HG02798 (cell line): ENCODE results near the gene STEAP1.
"Not testable (repeated sequence)": the region's sequence is repeated elsewhere in the genome, so short reads cannot be mapped to it uniquely, and the experiment has no call there.

ENCODE experiments used
- ATAC-seq: cut with Tn5 transposase; IDR thresholded peaks from one replicate; pipeline ENCODE4 v1.9.1; 2021; ENCODE audit warnings: mild to moderate bottlenecking; ENCODE audit not compliant: unreplicated experiment, poor library complexity

STEAP1 gene

DNA sequence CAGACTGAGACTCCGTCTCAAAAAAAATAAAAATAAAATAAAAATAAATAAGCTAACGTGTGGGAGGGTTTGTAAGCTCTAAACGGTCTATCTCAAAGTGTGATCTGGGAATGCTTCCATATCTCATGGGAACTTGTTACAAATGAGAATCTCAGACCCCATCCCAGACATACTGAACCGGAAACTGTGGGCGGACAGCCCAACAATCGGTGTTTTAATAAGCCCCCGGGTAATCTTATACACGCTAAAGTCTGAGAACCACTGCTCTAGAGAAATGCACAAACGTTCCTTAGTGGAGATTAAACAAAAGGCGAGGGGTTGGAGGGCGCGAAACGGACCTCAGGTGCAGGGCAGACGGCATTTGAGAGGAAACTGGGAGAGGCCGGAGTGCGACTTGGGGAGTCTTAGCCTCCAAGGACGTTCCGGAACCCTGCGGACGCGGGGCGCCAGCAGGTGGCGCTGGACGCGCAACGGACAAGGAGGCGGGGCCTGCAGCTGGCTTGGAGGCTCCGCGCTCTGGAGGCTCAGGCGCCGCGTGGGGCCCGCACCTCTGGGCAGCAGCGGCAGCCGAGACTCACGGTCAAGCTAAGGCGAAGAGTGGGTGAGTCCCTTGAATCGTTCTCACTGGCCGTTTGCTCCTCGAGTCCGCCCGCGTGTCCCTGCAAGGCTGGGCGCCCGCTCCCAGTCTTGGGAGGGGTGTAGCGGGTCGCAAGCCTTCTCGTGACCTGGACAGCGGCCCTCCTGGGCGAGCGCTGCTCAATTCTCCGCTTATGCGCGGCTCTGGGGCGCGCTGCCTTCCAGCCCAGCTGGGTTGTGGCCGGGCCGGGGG, at the start of gene STEAP1:
Gene STEAP1 (plus strand): TSS at position 527 of the 829 bp plus-strand sequence. CDS start 5,320 bp downstream, outside the sequence.
- peak; percentile 95 for ATAC-seq

DNA sequence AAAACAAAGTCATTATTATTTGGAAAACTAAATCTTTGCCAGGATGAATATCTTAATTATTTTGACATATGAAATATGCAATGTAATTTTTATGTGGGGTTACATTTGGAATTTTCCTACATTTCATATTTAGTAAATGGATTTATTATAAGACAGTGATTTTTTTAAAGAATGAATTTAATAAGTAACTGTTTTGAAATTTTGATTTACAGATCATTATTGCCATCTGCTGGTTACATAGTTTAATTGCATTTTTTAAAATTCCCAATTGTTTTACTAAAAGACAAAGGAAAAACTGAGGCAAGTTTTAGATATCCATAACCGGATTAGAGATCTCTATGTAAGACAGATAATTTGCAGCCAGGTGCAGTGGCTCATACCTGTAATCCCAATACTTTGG, 39.3 kb upstream of the STEAP1 start:
- ATAC-seq = not testable (repeated sequence)

DNA sequence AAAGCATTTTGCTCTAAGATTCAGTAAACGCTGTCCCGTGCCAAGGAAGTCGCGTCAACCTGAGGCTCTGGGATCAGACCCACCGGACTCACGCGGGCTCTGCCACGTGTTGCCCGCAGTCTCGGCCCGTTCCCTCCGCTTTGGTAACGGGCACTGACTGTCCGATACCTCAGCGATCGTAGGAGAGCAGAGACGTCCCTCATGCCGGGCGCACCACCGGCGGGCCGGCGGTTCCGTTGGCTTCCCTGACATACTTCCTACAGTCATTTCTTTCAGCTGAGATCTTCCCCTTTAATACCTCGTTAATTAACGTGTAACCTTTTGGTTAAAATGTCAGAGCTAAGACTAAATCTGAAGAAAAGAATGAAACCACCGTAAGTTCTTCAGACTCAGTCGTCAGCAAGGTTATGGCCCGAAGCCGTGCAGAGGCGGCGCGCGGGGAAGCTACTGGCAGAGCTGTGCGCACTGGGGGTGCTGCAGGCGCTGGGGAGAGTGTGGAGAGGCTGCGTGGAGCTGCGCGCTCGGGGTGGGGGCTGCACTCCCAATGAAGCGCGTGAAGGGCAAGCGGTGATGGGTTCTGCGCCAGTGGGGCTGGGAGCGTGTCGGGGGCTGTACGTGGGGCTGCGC, 35.6 kb upstream of the STEAP1 start:
- ATAC-seq = not testable (repeated sequence)

DNA sequence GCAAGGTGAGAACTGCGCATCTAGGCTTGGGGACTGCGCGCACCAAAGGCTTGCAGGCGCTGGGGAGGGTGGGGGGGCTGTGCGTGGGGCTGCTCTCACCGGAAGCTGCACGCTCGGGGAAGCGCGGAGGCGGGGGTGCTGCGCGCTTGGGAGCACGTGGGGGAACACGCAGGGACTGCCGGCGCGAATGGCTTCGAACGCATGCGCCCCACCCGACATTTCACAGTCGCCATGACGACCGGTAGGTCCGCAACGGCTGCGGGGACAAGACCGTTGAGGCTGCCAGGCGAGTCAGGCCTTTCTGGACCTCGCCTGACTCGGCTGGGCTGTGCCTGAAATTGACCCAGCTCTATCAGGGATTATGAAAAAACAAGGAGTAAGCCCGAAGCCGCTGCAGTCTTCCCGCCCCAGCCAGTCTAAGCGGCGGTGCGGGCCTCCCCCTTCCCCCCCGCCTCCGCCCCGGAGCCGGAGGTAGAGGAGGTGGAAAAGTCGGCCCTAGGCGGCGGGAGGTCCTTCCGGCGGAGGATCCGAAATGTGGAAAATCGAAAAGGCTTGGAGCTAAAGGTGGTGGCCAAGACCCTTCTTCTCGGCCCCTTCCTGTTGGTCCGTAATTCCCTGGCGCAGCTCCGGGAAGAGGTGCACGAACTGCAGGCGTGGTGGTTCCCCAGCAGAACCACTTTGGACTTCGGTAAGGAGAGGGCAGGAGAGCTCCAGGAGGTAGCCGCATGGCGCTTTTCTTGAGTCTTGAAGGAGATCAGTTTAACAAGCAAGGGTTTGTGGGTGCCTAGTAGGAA, 34.9 kb upstream of the STEAP1 start:
- no peak for ATAC-seq

DNA sequence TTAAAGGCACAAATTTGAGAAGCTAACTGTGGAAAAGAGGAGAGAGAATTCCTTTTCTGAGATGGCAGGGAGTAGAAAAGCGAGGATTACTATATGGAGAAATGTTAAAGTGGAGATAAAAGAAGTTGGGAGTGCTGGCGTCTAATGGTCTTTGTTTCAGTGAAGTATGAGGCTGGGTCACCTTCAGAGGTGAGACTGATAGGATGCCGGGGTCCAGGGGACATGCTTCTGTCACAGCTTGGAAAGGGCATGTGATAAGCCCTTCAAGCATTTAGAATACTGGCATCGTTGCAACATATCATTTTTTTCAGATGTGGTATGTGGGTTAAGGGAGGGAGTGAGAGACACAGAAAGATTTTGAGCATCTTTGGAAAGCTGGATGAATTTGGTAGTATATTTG, 34.1 kb upstream of the STEAP1 start:
- ATAC-seq = not testable (repeated sequence)

DNA sequence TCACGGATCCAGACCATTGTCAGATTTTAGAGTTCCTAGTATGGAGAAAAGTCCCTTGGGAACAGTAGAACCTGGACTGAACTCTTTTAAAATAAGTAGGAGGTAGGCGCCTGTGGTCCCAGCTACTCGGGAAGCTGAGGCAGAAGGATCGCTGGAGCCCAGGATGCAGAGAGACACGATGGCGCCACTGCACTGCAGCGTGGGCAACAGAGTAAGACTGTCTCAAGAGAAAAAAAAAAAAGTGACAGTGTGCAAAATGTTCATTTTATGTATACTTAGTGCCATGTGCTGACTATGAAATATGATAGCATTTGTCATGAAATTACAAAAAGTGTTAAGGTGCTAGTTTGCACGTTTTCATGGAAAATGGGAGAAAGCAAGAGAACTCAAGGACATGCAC, 22.5 kb upstream of the STEAP1 start:
- not testable (repeated sequence) for ATAC-seq

DNA sequence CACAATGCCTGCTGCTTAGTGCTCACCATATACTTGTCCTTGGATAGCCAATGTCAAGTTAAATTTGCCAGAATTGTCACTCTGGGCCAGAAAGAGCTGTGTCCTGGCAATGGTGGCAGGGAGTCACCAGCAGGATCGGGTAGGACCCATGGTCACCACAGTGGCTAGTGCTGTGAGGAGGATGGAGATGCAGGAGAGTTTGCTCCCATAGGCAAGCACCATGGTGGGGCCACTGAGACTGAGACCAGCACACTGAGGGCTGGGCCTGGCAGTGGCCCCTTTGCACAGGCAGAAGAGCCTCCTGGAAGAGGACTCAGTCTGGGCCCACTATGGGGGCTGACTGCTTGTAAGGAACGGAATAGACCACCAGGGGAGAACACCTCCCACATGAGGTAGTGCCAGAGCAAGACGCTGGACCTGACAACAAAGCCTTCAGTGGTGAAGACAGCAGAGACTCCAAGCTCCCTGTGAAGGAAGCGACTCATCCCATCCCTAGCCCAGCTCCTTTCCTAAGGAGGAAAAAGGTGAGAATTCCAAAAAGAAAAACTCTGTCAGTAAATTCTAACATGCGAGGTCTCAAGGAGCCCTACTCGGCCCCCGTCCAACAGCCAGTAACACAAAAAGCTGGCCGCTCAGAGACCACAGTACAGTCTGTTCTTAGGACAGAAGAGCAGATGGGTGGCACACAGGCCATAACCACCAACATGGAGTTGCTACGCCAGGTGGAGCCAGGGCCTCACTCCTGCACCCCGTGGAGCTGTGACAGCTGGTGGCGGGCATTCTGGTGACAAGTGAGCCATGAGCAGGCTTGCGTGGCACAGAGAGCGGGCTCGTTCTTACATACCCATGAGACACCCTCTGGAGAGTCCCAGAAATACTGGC, 6.9 kb upstream of the STEAP1 start:
- ATAC-seq = not testable (repeated sequence)

DNA sequence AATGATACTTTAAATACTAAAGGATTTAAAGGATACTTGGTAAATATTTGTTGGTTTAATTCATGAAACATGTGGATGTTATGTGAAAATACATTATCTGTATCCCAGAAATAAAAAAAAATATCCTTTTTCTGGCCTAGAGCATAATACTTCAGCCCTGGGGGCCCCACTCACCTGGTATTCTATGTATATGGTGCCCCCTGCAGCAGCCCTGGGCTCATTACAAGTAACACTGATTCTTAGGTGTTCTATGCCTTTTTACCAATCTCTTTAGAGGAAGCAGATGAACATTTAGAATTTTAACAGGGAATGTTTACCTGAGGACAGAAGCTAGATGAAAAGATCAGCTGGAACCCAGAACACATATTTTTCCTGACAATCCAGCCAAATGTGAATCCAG, 4.8 kb upstream of the STEAP1 start:
- not testable (repeated sequence) for ATAC-seq

DNA sequence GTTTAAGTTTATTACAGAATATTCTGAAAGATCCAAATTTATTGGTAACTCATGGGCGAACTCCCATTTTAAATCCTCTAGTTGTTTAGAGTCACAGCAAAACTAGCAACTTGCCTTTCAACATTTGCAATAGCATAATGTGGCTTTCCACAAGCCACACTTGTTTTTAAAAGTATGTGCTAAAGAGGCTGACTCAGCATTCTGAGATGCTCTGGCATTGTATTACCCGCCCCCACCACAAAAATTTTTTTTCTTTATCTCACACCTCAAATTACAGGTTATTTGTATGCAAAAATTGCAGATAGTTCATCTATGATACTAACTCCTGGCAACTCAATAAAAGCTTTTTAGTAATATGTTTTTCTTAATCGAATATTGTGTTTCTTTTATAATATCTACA, 2.4 kb upstream of the STEAP1 start:
- ATAC-seq = not testable (repeated sequence)

DNA sequence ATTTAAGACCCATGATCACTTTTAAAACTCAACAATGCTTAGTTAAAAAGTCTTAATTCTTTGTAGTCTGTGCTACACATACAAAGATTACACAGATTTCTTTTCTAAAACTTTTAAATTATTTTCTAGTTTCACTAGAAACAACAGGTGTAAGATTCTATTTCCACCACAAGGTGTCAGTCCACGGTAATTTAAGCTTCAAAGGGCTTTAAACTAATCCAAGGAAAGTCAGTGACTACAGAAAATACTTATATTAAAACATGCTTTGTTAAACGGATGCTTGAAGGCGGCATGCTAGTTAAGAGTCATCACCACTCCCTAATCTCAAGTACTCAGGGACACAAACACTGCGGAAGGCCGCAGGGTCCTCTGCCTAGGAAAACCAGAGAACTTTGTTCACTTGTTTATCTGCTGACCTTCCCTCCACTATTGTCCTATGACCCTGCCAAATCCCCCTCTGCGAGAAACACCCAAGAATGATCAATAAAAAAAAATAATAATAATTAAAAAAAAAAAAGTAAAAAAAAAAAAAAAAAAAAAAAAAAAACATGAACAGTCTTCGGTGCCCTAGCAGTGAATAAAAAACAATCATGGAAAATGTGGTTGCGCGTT, 1.5 kb upstream of the STEAP1 start:
- ATAC-seq = peak; percentile 22

DNA sequence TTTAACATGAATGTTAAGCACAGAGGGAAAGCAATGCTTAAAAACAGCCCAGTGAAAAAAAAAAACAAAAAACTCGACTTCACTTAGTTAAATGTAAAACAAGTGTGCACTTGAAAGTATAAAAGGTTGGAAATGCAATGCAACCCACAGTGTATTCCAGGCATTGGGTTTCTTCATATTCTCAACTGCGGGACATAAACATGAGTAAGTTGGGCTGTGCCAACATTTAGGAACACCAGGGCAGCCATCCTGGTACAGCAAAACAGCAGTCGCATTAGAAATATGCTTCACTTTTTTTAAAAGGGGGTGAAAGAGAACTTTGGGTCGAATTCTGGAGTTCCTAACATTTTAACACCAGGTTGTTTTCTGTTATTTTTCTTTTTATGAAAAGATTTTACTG, 937 bp downstream of the STEAP1 start:
- no peak for ATAC-seq

DNA sequence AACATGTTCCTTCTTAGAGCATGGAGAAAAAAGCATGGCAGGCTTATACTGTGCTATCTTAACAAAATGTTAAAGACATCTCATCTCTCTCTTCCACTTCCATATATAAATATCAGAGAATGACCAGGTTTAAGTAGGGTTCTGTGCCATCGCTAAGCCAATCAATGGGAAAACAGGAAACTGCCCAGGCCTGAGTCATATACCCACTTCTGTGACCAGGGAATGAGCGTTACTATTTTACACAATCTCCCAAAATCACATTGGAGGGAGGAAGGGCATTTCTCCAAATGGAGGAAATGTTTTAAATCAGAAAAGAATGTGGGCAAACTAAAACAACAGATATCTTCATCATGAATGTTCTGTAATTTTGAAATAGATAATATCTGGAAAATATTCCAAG, 3.1 kb downstream of the STEAP1 start:
- ATAC-seq = not testable (repeated sequence)

DNA sequence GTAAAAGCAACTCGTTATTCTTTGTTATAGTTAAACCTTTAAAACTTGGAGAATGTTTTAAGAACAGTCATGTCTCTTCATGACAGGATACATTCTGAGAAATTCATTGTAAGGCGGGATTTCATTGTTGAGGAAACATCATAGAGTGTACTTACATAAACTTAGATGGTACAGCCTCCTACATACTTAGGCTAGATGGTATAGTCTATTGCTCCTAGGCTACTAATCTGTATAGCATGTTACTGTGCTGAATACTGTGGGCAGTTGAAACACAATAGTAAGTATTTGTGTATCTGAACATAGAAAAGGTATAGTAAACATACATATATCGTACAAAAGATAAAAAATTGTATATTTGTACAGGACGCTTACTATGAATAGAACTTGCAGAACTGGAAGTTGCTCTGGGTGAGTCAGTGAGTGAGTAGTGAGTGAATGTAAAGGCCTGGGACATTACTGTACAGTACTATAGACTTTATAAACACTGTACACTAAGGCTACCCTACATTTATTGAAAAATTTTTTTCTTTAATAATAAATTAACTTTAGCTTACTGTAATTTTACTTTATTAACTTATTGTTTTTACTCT, 3.6 kb downstream of the STEAP1 start:
- ATAC-seq = not testable (repeated sequence)

DNA sequence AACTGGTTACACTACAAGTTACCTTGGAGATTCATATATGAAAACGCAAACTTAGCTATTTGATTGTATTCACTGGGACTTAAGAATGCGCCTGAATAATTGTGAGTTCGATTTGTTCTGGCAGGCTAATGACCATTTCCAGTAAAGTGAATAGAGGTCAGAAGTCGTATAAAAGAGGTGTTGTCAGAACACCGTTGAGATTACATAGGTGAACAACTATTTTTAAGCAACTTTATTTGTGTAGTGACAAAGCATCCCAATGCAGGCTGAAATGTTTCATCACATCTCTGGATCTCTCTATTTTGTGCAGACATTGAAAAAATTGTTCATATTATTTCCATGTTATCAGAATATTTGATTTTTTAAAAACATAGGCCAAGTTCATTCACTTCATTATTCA, 9.3 kb downstream of the STEAP1 start:
- ATAC-seq = no peak

DNA sequence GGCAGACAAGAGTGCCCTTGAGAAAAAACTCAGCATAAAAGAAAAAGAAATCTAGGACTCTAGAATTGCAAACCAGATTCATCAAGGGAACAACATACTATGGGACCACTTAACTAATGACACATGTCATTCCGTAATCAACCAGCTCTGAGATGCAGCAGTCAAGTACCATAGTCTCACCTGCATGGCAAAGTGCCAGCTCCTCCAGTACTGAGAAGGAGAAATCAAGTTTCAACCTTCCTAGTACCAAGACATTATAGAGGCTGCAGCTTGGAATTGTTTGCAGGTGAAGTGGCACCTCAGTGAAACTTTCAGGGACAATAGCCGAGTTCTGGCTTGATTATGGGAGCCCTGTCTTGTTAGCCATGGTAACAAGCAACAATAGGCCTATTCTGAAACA, 11.5 kb downstream of the STEAP1 start:
- no peak for ATAC-seq

DNA sequence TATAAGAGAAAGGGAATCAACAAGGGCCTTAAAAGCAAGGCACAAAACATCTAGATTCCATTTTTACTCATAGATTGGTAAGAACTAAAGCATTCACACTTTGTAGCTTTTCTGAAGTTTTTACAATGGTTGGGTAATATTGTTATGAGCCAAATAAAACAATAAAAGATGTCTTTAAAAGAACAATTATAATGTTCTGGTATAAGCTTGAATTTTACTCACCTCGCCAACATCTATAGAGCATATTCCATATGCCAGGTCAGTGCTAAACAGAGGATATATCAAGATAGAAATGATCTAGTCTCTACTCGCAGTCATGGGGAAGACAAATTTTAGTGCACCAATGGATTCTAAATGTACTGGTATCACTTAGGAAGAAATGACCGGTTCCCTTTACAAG, 11.9 kb downstream of the STEAP1 start:
- no peak for ATAC-seq

DNA sequence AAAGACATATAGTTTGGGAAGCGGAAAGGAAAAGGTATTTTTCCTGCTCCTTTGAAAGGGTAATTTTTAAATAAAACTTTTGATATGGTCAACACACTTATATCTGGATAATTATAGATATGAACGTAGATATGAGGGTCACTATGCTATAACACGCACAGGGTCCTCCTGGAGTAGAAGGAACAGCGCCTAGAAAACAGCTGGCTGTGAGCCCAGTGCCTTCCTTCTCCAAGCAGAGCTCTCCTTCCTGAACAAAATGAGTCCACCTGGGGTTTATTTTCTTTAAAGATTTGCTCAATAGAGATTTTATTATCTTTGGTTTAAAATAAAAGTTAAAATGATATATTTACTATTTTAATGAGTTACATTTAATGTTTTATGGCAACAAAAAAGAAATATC, 13.1 kb downstream of the STEAP1 start:
- ATAC-seq = no peak

DNA sequence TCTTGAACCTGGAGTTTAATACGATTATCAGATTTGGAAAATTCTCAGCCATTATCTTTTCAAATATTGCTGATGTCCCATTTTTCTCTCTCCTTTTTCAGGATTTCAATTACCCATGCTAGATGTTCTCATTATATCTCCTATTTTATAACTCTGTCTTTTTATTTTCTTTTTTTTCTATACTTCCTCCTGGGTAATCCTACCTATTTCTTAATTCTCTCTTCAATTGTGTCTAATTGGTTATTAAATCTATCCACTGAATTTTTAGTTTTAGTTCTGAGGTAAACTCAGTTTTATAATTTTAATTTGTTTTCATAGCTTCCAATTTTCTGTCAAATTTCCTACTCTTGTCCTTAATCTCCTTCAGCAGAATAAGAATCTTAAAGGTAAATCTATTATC, 15.6 kb downstream of the STEAP1 start:
- ATAC-seq = no peak

DNA sequence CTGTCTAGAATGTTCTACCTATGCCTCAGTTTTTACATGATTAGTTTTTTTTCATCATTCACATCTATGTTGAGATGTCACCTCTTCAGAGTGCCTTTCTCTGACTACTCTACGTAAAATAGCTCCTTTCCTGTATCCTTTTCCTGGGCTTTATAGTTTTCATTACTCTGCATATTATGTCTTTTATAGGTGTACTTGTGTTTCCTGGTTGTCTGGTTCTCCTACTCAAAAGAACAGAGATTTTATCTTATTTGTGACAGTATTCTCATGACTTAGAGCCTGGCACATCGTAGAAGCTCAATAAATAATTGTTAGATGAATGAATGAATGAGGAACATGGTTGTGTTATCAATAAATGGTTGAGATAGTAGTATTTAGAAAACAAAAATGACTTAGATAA, 17.9 kb downstream of the STEAP1 start:
- no peak for ATAC-seq
